CMK (cell line): ENCODE results near the gene MYL3.

Source experiments
- DNase-seq: peaks from one replicate; pipeline ENCODE4 v3.0.0-alpha.2; 2010; ENCODE audit warnings: low read depth

MYL3 gene

GRCh38 chr3:46899151-46900006 lies 36.1 kb upstream of the MYL3 start:
- DNase-seq, result no peak

- no peak for DNase-seq
These were observed 35.3 kb upstream of the MYL3 start for GRCh38 chr3:46898321-46899150.

GRCh38 chr3:46897829-46898320 lies 34.6 kb upstream of the MYL3 start:
- no peak for DNase-seq

- DNase-seq, result no peak
These were observed 33.8 kb upstream of the MYL3 start for GRCh38 chr3:46897031-46897430.

GRCh38 chr3:46896386-46896785 lies 33.1 kb upstream of the MYL3 start:
- no peak for DNase-seq

- no peak for DNase-seq
These were observed 32.5 kb upstream of the MYL3 start for GRCh38 chr3:46895761-46896160.

- no peak for DNase-seq
These were observed 32.0 kb upstream of the MYL3 start for GRCh38 chr3:46895204-46895660.

GRCh38 chr3:46894256-46894655 lies 31.0 kb upstream of the MYL3 start:
- no peak for DNase-seq

GRCh38 chr3:46893763-46894162 lies 30.5 kb upstream of the MYL3 start:
- no peak for DNase-seq

- no peak for DNase-seq
These were observed 30.0 kb upstream of the MYL3 start for GRCh38 chr3:46893146-46893748.

GRCh38 chr3:46892285-46893145 lies 29.3 kb upstream of the MYL3 start:
- DNase-seq, result peak; percentile 76

GRCh38 chr3:46891132-46891531 lies 27.9 kb upstream of the MYL3 start:
- DNase-seq, result no peak

GRCh38 chr3:46890132-46890531 lies 26.9 kb upstream of the MYL3 start:
- no peak for DNase-seq

GRCh38 chr3:46889381-46890110 lies 26.3 kb upstream of the MYL3 start:
- DNase-seq, result peak; percentile 67

GRCh38 chr3:46888705-46889104 lies 25.5 kb upstream of the MYL3 start:
- DNase-seq, result no peak

GRCh38 chr3:46887980-46888494 lies 24.8 kb upstream of the MYL3 start:
- DNase-seq, result no peak

- no peak for DNase-seq
These were observed 22.4 kb upstream of the MYL3 start for GRCh38 chr3:46885612-46886011.

- no peak for DNase-seq
These were observed 21.7 kb upstream of the MYL3 start for GRCh38 chr3:46884929-46885328.

- no peak for DNase-seq
These were observed 21.2 kb upstream of the MYL3 start for GRCh38 chr3:46884427-46884826.

GRCh38 chr3:46883830-46884185 lies 20.6 kb upstream of the MYL3 start:
- DNase-seq, result no peak
